Activated B cell treated with CpG ODN at 0.5 μM for 24 hours (primary cell): ENCODE data around the gene PALLD. TPM values are rescaled to one million over a fixed set of nuclear protein-coding genes. Genes with fewer than 3 reads are reported as not detected.

Experiments
- ATAC-seq: fragments of 200-7000 bp; cut with Tn5 transposase; one replicate; pipeline ENCODE4 v1.10.0; 2021; ENCODE audit warnings: low read depth, mild to moderate bottlenecking, moderate library complexity
- CTCF ChIA-PET: fragments of 350-600 bp; sonication (Branson Sonifier 250); formaldehyde crosslinking; loops from one replicate; lab custom pipeline; 2021; ENCODE audit warnings: antibody characterized with exemption; lab: Charles Lee
- POLR2A ChIA-PET: fragments of 350-600 bp; sonication (Branson Sonifier 250); formaldehyde crosslinking; loops from one replicate; lab custom pipeline; 2021; ENCODE audit warnings: antibody characterized with exemption; lab: Charles Lee
- DNase-seq: peaks from one replicate; pipeline ENCODE4 v3.0.0; 2022
- H3K27ac Mint-ChIP-seq: one replicate; pipeline ENCODE4 v1.8.0; 2020; ENCODE audit warnings: mixed read lengths
- H3K27me3 Mint-ChIP-seq: one replicate; pipeline ENCODE4 v1.8.0; 2021; ENCODE audit warnings: mixed read lengths
- H3K36me3 Mint-ChIP-seq: one replicate; pipeline ENCODE4 v1.8.0; 2021; ENCODE audit warnings: low read depth, mixed read lengths
- H3K4me1 Mint-ChIP-seq: one replicate; pipeline ENCODE4 v1.8.0; 2021; ENCODE audit warnings: mixed read lengths
- H3K4me3 Mint-ChIP-seq: one replicate; pipeline ENCODE4 v1.8.0; 2020; ENCODE audit warnings: mild to moderate bottlenecking, mixed read lengths
- H3K9me3 Mint-ChIP-seq: one replicate; pipeline ENCODE4 v1.8.0; 2020; ENCODE audit warnings: mixed read lengths
- CTCF ChIP-seq: fragments of 200-600 bp; IDR thresholded peaks from one replicate; pipeline ENCODE4 v1.8.0; 2022; ENCODE audit warnings: antibody characterized with exemption, mild to moderate bottlenecking
- intact Hi-C: fragments of 100-400 bp; cut with micrococcal nuclease; formaldehyde crosslinking; loops from one replicate; pipeline ENCODE4 v1.15.1; 2024
- total RNA-seq: library from RNA; stranded (reverse); gene quantifications from 2 replicates; pipeline ENCODE4 v1.2.3, GENCODE V29; 2022

The PALLD gene
- total RNA-seq, 1 donor from 2014 or later: 0.44 TPM

DNA sequence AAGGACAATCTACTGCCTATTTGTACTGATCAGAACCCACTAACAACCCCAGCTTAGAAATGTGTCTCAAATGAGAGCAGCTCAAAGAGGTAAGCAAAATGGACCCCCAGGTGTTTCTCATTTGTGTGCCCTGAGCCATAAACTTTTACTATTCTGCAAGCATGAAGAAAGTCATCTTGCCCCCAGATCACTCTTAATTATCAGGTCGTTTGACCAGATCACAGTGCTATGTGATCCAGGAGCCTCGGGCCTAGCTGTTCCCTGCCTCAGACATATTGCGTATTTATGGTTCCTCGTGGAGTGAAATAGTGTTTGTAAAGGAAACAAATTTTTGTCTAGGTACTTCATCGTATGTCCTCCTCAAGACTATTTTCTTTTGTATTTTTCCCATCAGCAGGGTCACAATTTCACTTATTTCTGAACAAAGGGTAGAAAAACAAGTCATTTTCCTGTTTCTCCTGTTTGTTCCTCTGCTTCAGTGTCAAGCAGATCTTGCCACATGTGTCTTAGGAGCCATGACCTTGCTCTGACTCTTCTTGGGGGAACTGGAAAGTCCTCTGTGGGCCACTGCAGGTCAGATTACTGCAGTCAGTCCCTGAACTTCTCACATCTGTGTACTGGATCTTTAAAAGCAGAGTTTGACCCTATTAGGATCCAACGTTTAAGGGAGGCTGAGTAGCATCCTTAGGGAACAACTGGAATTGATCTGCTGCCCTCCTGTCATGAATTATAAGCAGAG is 194.9 kb downstream of the PALLD start:
- no peak for DNase-seq
- Mint-ChIP-seq H3K4me1 (no peaks in the 10 kb centered on the region), H3K9me3 (no peaks in the 10 kb centered on the region), H3K4me3 (no peak overlapping the region), H3K36me3 (no peaks in the 10 kb centered on the region), H3K27ac (no peak overlapping the region), H3K27me3 (peaks cover 6% of the 10 kb centered on the region)
- TF ChIP-seq CTCF: no peak
- ATAC-seq: no peak
- intact Hi-C loops: no loop called here
- ChIA-PET CTCF (no interaction called here), POLR2A (no interaction called here)

GRCh38 chr4:168693750-168694490 is 197.1 kb downstream of the PALLD start:
- H3K27ac Mint-ChIP-seq: no peak overlapping the region
- POLR2A ChIA-PET: no interaction called here
- H3K27me3 Mint-ChIP-seq: peaks cover 6% of the 10 kb centered on the region
- CTCF ChIA-PET: interaction anchor here (0.9 kb wide), 1 partner anchor 14 kb away, joined by 3 read pairs; no protein-coding TSS in a partner anchor
- intact Hi-C loops: no loop called here
- H3K36me3 Mint-ChIP-seq: no peaks in the 10 kb centered on the region
- H3K9me3 Mint-ChIP-seq: no peaks in the 10 kb centered on the region
- ATAC-seq: no peak
- no peak overlapping the region for H3K4me3 Mint-ChIP-seq
- no peak for TF ChIP-seq CTCF
- no peaks in the 10 kb centered on the region for H3K4me1 Mint-ChIP-seq
- no peak for DNase-seq

DNA sequence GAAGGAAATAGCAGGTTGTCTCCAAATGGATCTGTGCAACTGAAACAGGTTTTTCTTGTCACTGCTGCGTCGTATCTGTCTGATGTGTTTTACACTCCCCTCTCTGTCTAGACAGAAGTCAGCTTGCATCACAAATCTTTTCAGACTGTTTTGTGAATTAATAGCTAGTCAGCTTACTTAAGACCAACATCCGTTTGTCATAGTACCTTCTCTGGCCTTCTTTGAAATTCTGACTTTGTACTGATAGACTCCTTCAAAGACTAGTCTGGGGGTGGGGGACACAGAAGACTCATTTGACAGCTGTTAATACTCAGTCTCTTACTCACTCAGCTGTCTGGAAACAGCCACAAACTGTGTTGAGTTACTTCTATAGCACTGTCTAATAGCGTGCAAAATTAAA is 197.8 kb downstream of the PALLD start:
- TF ChIP-seq CTCF: no peak
- CTCF ChIA-PET: interaction anchor here (0.9 kb wide), 1 partner anchor 14 kb away, joined by 3 read pairs; no protein-coding TSS in a partner anchor
- Mint-ChIP-seq H3K4me3 (no peak overlapping the region), H3K36me3 (no peaks in the 10 kb centered on the region), H3K4me1 (no peaks in the 10 kb centered on the region), H3K27ac (no peak overlapping the region), H3K27me3 (peaks cover 6% of the 10 kb centered on the region), H3K9me3 (no peaks in the 10 kb centered on the region)
- ATAC-seq (no peak), DNase-seq (no peak)
- intact Hi-C loops: no loop called here
- POLR2A ChIA-PET: no interaction called here

- Mint-ChIP-seq H3K27ac (no peak overlapping the region), H3K27me3 (peaks cover 6% of the 10 kb centered on the region), H3K36me3 (no peaks in the 10 kb centered on the region), H3K4me3 (no peak overlapping the region), H3K4me1 (no peaks in the 10 kb centered on the region), H3K9me3 (no peaks in the 10 kb centered on the region)
- POLR2A ChIA-PET: no interaction called here
- intact Hi-C loops: no loop called here
- no peak for ATAC-seq
- no peak for TF ChIP-seq CTCF
- DNase-seq: no peak
- CTCF ChIA-PET: no interaction called here
These were observed 198.4 kb downstream of the PALLD start for GRCh38 chr4:168695288-168695687.

DNA sequence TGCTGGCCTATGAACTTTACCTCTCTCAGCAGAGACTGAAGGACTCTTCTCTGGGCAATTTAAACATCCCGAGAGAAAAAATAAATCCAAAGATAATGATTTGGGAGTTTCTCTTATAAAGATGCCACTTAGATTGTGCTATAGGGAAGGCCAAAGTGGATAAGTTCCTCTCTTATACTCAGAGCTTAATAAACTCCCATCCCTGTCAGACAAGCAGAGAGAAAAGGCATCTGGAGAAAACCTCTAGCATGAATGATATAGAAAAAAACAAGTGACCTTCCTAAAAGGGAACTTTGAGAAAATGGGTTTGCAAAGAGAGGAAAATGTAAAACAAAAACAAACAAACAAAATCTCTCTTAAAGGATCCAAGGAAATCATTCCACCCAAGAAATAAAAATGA is 199.4 kb downstream of the PALLD start:
- Mint-ChIP-seq H3K4me1 (no peaks in the 10 kb centered on the region), H3K9me3 (no peaks in the 10 kb centered on the region), H3K27ac (no peak overlapping the region), H3K36me3 (no peaks in the 10 kb centered on the region), H3K4me3 (no peak overlapping the region), H3K27me3 (peaks cover 6% of the 10 kb centered on the region)
- TF ChIP-seq CTCF: no peak
- no peak for ATAC-seq
- ChIA-PET POLR2A (no interaction called here), CTCF (no interaction called here)
- DNase-seq: no peak
- intact Hi-C loops: no loop called here
